ENCODE results near the gene SIGLEC10. TPM values are rescaled to one million over a fixed set of nuclear protein-coding genes. Genes with fewer than 3 reads are reported as not detected.
"Not testable (repeated sequence)": the region's sequence is repeated elsewhere in the genome, so short reads cannot be mapped to it uniquely, and the experiment has no call there.

Gene SIGLEC10
- total RNA-seq, 1 experiment from 2014 or later: not detected

DNA sequence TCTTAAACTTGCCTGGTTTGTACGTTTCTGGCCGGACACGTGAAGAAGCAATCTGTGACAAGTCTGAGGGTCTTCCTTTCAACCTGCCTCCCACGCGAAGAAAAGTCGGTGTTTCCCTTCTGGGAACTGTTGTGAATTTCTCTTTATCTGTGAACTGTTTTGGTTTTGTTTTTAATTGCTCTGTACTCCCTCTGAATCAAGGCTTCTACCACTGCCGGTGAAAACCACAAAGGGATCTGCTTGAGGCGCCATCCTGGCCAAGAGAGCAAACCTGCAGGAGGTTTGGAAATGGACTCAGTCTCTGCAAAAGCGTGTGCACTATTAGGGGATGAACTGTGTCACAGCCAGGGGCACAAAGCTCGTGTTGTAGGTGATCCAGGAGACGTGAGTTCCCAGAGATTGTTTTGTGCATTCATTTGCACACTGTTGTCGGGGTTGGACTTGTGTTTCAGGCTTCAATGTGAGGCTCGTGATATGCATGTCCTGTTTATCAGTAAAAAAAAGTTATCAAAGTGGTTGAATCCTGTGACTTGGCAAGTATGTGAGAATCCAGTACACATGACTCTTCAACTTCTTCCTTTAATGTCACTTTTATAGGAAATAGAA, 31.1 kb upstream of the SIGLEC10 start:
- peaks cover 10% of the 10 kb centered on the region for H3K27me3 Mint-ChIP-seq (ENCODE audit: insufficient read depth, unreplicated experiment)
- Histone ChIP-seq H3K4me3 (ENCODE audit: low read depth, low read length) (no peak overlapping the region), H3K9me3 (peaks cover 3% of the 10 kb centered on the region; the same call in 1 of the 2 replicates), H3K36me3 (ENCODE audit: control insufficient read depth, insufficient read depth, low read length) (no peaks in the 10 kb centered on the region), H3K27me3 (replicated peaks; ENCODE audit: control insufficient read depth, insufficient read depth, low read length) (no peaks in the 10 kb centered on the region), H3K4me1 (no peaks in the 10 kb centered on the region)
- no peaks in the 10 kb centered on the region for H3K36me3 Mint-ChIP-seq (ENCODE audit: insufficient read depth, unreplicated experiment)
- TF ChIP-seq CTCF (IDR thresholded peaks at IDR 0.05; ENCODE audit: insufficient read depth in 1 of 2, low read depth in 1 of 2, low read length in 1 of 2, severe bottlenecking in 1 of 2, unreplicated experiment in 1 of 2): no peak
- no peak for DNase-seq
- no peaks in the 10 kb centered on the region for H3K4me1 Mint-ChIP-seq (ENCODE audit: low read depth, unreplicated experiment)
- no peak overlapping the region for H3K4me3 Mint-ChIP-seq (ENCODE audit: unreplicated experiment)
- H3K9me3 Mint-ChIP-seq (ENCODE audit: unreplicated experiment): peaks cover 9% of the 10 kb centered on the region
- H3K27ac Mint-ChIP-seq (ENCODE audit: unreplicated experiment): no peak overlapping the region
- BruUV-seq (replicated peaks): no TSS peak
- POLR2A ChIA-PET: no interaction called here
- intact Hi-C loops (cut with micrococcal nuclease; ENCODE audit: unreplicated experiment): no loop called here
- CTCF ChIA-PET: no interaction called here

DNA sequence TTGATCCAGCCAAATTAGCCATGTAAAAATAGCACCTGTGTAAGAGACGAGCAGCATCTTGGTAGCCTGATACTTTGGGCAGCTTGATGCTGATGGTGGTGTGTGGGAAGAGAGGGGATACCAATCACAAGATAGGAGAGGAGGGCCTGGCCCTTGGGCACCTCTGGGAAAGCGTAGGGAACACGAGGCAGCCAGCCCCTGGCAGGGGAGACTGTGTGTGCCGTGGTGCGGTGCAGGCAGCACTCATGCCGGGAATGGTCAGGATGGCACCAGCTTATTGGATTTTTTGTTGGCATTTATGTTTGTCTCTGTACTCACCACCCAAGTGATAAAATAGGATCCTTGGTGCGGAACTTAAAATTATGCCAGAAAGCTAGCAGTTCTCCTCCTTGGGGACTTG, 30.6 kb upstream of the SIGLEC10 start:
- no peak overlapping the region for H3K4me3 Mint-ChIP-seq (ENCODE audit: unreplicated experiment)
- DNase-seq: no peak
- peaks cover 9% of the 10 kb centered on the region for H3K9me3 Mint-ChIP-seq (ENCODE audit: unreplicated experiment)
- Histone ChIP-seq H3K9me3 (peaks cover 3% of the 10 kb centered on the region; the same call in 1 of the 2 replicates), H3K27me3 (replicated peaks; ENCODE audit: control insufficient read depth, insufficient read depth, low read length) (no peaks in the 10 kb centered on the region), H3K4me3 (ENCODE audit: low read depth, low read length) (no peak overlapping the region), H3K4me1 (no peaks in the 10 kb centered on the region), H3K36me3 (ENCODE audit: control insufficient read depth, insufficient read depth, low read length) (no peaks in the 10 kb centered on the region)
- H3K36me3 Mint-ChIP-seq (ENCODE audit: insufficient read depth, unreplicated experiment): no peaks in the 10 kb centered on the region
- no peaks in the 10 kb centered on the region for H3K4me1 Mint-ChIP-seq (ENCODE audit: low read depth, unreplicated experiment)
- peaks cover 9% of the 10 kb centered on the region for H3K27me3 Mint-ChIP-seq (ENCODE audit: insufficient read depth, unreplicated experiment)
- CTCF ChIA-PET: no interaction called here
- no peak for TF ChIP-seq CTCF (IDR thresholded peaks at IDR 0.05; ENCODE audit: insufficient read depth in 1 of 2, low read depth in 1 of 2, low read length in 1 of 2, severe bottlenecking in 1 of 2, unreplicated experiment in 1 of 2)
- H3K27ac Mint-ChIP-seq (ENCODE audit: unreplicated experiment): no peak overlapping the region
- POLR2A ChIA-PET: no interaction called here
- no TSS peak for BruUV-seq (replicated peaks)
- intact Hi-C loops (cut with micrococcal nuclease; ENCODE audit: unreplicated experiment): no loop called here

- H3K9me3 Mint-ChIP-seq (ENCODE audit: unreplicated experiment); H3K4me1 Mint-ChIP-seq (ENCODE audit: low read depth, unreplicated experiment); H3K4me3 ChIP-seq (ENCODE audit: low read depth, low read length); DNase-seq; H3K36me3 Mint-ChIP-seq (ENCODE audit: insufficient read depth, unreplicated experiment); H3K27me3 ChIP-seq (replicated peaks; ENCODE audit: control insufficient read depth, insufficient read depth, low read length); H3K27ac Mint-ChIP-seq (ENCODE audit: unreplicated experiment); H3K4me1 ChIP-seq; H3K9me3 ChIP-seq; H3K4me3 Mint-ChIP-seq (ENCODE audit: unreplicated experiment); BruUV-seq (replicated peaks); intact Hi-C loops (cut with micrococcal nuclease; ENCODE audit: unreplicated experiment); POLR2A ChIA-PET; H3K36me3 ChIP-seq (ENCODE audit: control insufficient read depth, insufficient read depth, low read length); CTCF ChIA-PET: not testable (repeated sequence)
- H3K27me3 Mint-ChIP-seq (ENCODE audit: insufficient read depth, unreplicated experiment): peaks cover 11% of the 10 kb centered on the region
These were observed 30.1 kb upstream of the SIGLEC10 start for GRCh38 chr19:51447510-51447909.
